ENCODE data around the gene WDR7. TPM values are rescaled to one million over a fixed set of nuclear protein-coding genes. Genes with fewer than 3 reads are reported as not detected.

Gene WDR7
- total and polyA plus RNA-seq, 2 of the 4 experiments (the other 2 are of a cell fraction) = 3.7 to 23.3 TPM

DNA sequence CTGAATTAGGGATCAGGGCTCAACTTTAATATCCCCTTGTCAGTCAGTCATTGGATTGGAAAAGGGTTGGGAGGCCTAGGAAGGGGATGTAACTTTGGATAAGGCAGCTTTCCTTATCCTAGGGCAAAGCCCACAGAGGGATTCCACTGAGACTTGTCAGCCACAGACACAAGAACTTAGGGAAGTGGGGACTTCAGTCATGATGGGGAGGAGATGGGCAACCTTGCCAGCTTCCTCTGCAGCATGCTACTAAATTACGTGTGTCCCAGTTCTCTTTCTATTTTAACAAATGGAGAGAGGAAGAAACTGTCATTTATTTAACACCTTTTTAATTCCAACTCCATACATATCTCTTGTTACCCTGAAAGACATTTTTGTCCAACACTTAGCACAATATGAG lies 237.8 kb downstream of the WDR7 start:
- Histone ChIP-seq H2BK15ac (ENCODE audit: low read depth, low read length) (no peak overlapping the region), H2BK5ac (ENCODE audit: low read depth, low read length, poor library complexity, severe bottlenecking) (peak overlapping the region; percentile 23), H3K4me2 (ENCODE audit: low read depth, low read length) (no peak overlapping the region), H3K79me1 (ENCODE audit: low read depth in 1 of 2, low read length in 2 of 2) (peaks cover 0 to 6% of the 10 kb centered on the region in 2 experiments; a peak in 1 of 4 replicates), H3K9ac (ENCODE audit: low read depth, low read length) (no peak overlapping the region), H4K20me1 (ENCODE audit: insufficient read depth, low read length) (no peaks in the 10 kb centered on the region), H3K27ac (ENCODE audit: insufficient read depth, low read length) (no peak overlapping the region), H3K4me3 (ENCODE audit: insufficient read depth, low read depth, low read length) (no peak overlapping the region), H4K91ac (ENCODE audit: insufficient read depth, low read depth, low read length) (peak overlapping the region; percentile 24; the same call in 1 of the 2 replicates), H4K8ac (ENCODE audit: low read depth in 2 of 2, low read length in 2 of 2) (peak overlapping the region in 1 of 2 experiments; percentile 40; a peak in 1 of 4 replicates), H3K4ac (ENCODE audit: low read depth, low read length) (peak overlapping the region; percentile 67), H3K14ac (replicated peaks; ENCODE audit: low read depth, low read length) (peak overlapping the region; percentile 23; the same call in 1 of the 2 replicates), H4K5ac (ENCODE audit: low read depth, low read length) (no peak overlapping the region), H2AK9ac (replicated peaks; ENCODE audit: low read depth, low read length, poor library complexity) (no peak overlapping the region), H3K56ac (ENCODE audit: extremely low read depth, insufficient read depth, low read length) (no peak overlapping the region), H3K23ac (ENCODE audit: low read depth, low read length) (0 out of 2 replicates have a peak overlapping the region, but pooled peaks have one; percentile 51), H2AK5ac (ENCODE audit: low read depth, low read length) (peak overlapping the region; percentile 35; the same call in 1 of the 2 replicates), H3K9me3 (ENCODE audit: control insufficient read depth, insufficient read depth, low read length) (no peaks in the 10 kb centered on the region), H2BK20ac (ENCODE audit: low read depth, low read length) (peak overlapping the region; percentile 63), H3K9me1 (ENCODE audit: insufficient read depth, low read length) (peaks cover 4% of the 10 kb centered on the region), H2AFZ (replicated peaks; ENCODE audit: low read length, poor library complexity) (no peak overlapping the region), H3K36me3 (ENCODE audit: control insufficient read depth, insufficient read depth, low read length) (no peaks in the 10 kb centered on the region), H3K18ac (ENCODE audit: low read depth, low read length) (no peak overlapping the region), H2BK120ac (ENCODE audit: low read depth, low read length) (peak overlapping the region; percentile 49), H3K27me3 (ENCODE audit: control insufficient read depth, insufficient read depth, low read length) (no peaks in the 10 kb centered on the region), H3K4me1 (ENCODE audit: control insufficient read depth, insufficient read depth, low read length) (peaks cover 8% of the 10 kb centered on the region)
- DNase-seq (no peak), ATAC-seq (ENCODE audit: low read depth) (no peak)
- no TSS peak for BruUV-seq (replicated peaks)
- intact Hi-C loops (cut with micrococcal nuclease) (no loop called here), dilution Hi-C loops (cut with HindIII; ENCODE audit: low sequenced_read_pairs, unreplicated experiment) (no loop called here), in situ Hi-C loops (cut with MboI; ENCODE audit: low sequenced_read_pairs) (no loop called here)
- no CpG with 5 or more reads among the region's 1 CpG for WGBS, 2 experiments (ENCODE audit: extremely low coverage in 2 of 2, insufficient read length in 1 of 2)
- CTCF ChIA-PET = no interaction called here
- TF ChIP-seq SMC3 (IDR thresholded peaks at IDR 0.05; ENCODE audit: low read depth, low read length) (no peak), RCOR1 (IDR thresholded peaks at IDR 0.05; ENCODE audit: insufficient replicate concordance, low read length) (no peak), NFE2L2 (IDR thresholded peaks at IDR 0.05; ENCODE audit: low read depth, low read length) (no peak), RFX5 (IDR thresholded peaks at IDR 0.05; ENCODE audit: low read depth, low read length) (no peak), MXI1 (IDR thresholded peaks at IDR 0.05; ENCODE audit: borderline replicate concordance, low read depth, low read length) (no peak), POLR2A (IDR thresholded peaks at IDR 0.05; ENCODE audit: low read depth, low read length) (no peak), CEBPB (IDR thresholded peaks at IDR 0.05; ENCODE audit: low read depth, low read length) (no peak), BHLHE40 (IDR thresholded peaks at IDR 0.05; ENCODE audit: low read depth, low read length) (no peak), CHD1 (IDR thresholded peaks at IDR 0.05; ENCODE audit: low read depth, low read length) (no peak)
- TF ChIP-seq, protein P1, sequence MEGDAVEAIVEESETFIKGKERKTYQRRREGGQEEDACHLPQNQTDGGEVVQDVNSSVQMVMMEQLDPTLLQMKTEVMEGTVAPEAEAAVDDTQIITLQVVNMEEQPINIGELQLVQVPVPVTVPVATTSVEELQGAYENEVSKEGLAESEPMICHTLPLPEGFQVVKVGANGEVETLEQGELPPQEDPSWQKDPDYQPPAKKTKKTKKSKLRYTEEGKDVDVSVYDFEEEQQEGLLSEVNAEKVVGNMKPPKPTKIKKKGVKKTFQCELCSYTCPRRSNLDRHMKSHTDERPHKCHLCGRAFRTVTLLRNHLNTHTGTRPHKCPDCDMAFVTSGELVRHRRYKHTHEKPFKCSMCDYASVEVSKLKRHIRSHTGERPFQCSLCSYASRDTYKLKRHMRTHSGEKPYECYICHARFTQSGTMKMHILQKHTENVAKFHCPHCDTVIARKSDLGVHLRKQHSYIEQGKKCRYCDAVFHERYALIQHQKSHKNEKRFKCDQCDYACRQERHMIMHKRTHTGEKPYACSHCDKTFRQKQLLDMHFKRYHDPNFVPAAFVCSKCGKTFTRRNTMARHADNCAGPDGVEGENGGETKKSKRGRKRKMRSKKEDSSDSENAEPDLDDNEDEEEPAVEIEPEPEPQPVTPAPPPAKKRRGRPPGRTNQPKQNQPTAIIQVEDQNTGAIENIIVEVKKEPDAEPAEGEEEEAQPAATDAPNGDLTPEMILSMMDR (conservative IDR thresholded peaks at IDR 0.05; ENCODE audit: low read depth, low read length) = no peak
- POLR2A ChIA-PET (ENCODE audit: unreplicated experiment) = no interaction called here
